ENCODE measurements around the gene APBA2.

- TF ChIP-seq CTCF (IDR thresholded peaks at IDR 0.05; ENCODE audit: borderline replicate concordance, extremely low read depth, low read length, poor library complexity, severe bottlenecking): no peak
- no peak for TF ChIP-seq EZH2 (IDR thresholded peaks at IDR 0.05; ENCODE audit: borderline replicate concordance, low read depth, low read length, severe bottlenecking)
Measured at GRCh38 chr15:29037997-29038705, 152.4 kb downstream of the APBA2 start.

Measured in DND-41 (cell line).